GM18505 (cell line): Measurements from ENCODE around the gene GPR84.
A peak's percentile ranks its signal among the peaks of the same experiment; 100 is the strongest.

Experiments
- ATAC-seq: cut with Tn5 transposase; IDR thresholded peaks from one replicate; pipeline ENCODE4 v1.9.1; 2021; ENCODE audit not compliant: unreplicated experiment
- POLR2A ChIP-seq: IDR thresholded peaks from 4 replicates; pipeline ENCODE4 v1.6.1; 2011; ENCODE audit warnings: borderline replicate concordance; ENCODE audit not compliant: insufficient read depth, insufficient read length; ENCODE audit errors: extremely low read depth

GPR84 gene

GRCh38 chr12:54324617-54325441 lies 39.5 kb downstream of the GPR84 start, which contains the start of gene COPZ1:
TSS of gene COPZ1 (plus strand) at chr12:54325131. CDS start at chr12:54325164, 33 bp downstream.
- ATAC-seq, result peak; percentile 94
- peak; percentile 82 for TF ChIP-seq POLR2A

- TF ChIP-seq POLR2A, result no peak
- ATAC-seq, result no peak
Measured at GRCh38 chr12:54321363-54321762, 42.9 kb downstream of the GPR84 start.
